Amniotic epithelial cell (primary cell): ENCODE measurements around the gene MAG.

ENCODE experiments used
- DNase-seq: peaks from one replicate; pipeline ENCODE4 v3.0.0-alpha.2; 2010; ENCODE audit warnings: low read depth

The MAG gene

DNA sequence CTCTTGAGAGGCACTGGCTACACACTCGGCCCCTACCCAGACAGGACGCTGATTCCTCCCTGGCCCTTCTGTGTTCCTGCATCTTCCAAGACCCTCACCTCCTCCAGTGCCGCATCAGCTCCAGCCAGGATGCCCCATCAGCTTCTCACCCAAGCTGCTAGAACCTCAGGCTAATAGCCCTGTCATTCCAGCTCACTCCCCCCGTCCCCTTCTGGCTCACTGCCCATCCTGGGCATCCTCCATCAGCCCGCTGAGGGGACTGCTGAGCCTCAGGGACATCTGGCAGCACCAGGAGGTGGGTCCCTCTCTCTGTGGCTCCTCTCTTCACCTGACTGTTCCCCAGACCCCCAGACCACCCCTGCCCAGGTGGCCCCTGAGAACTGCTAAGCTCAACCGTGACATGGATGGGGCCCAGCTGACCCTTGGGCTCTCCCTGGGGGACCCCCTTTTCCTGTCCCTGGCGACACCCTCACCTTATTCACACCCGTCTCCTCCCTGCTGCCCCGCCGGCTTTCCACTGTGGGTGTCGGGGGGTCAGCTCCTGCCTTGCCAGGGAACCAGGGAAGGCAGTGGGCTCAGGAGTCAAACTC is 71.1 kb downstream of the MAG start:
- DNase-seq, result no peak
